ENCODE data around the gene AQP2.

AQP2 gene

GRCh38 chr12:49941556-49942511, 8.7 kb upstream of the AQP2 start:
- DNase-seq (ENCODE audit: low spot score) = no peak

GRCh38 chr12:49942512-49942893, 8.0 kb upstream of the AQP2 start:
- no peak for DNase-seq (ENCODE audit: low spot score)

GRCh38 chr12:49942921-49943624, 7.5 kb upstream of the AQP2 start:
- peak; percentile 4 for DNase-seq (ENCODE audit: low spot score)

GRCh38 chr12:49943625-49943960, 6.9 kb upstream of the AQP2 start:
- no peak for DNase-seq (ENCODE audit: low spot score)

GRCh38 chr12:49944046-49944445, 6.5 kb upstream of the AQP2 start:
- DNase-seq (ENCODE audit: low spot score) = no peak

GRCh38 chr12:49944718-49945117, 5.8 kb upstream of the AQP2 start:
- no peak for DNase-seq (ENCODE audit: low spot score)

- peak; percentile 87 for DNase-seq (ENCODE audit: low spot score)
Observed at GRCh38 chr12:49945394-49946080, 5.0 kb upstream of the AQP2 start.

- peak; percentile 1 for DNase-seq (ENCODE audit: low spot score)
Observed at GRCh38 chr12:49946086-49946485, 4.5 kb upstream of the AQP2 start.

- DNase-seq (ENCODE audit: low spot score) = no peak
Observed at GRCh38 chr12:49946497-49946896, 4.0 kb upstream of the AQP2 start.

GRCh38 chr12:49947593-49948226, 2.8 kb upstream of the AQP2 start:
- DNase-seq (ENCODE audit: low spot score) = no peak

GRCh38 chr12:49948866-49949845, 1.4 kb upstream of the AQP2 start:
- DNase-seq (ENCODE audit: low spot score) = no peak

GRCh38 chr12:49949866-49950265, 671 bp upstream of the AQP2 start:
- DNase-seq (ENCODE audit: low spot score) = no peak

- no peak for DNase-seq (ENCODE audit: low spot score)
Observed at GRCh38 chr12:49951411-49952240, 1.1 kb downstream of the AQP2 start.

- no peak for DNase-seq (ENCODE audit: low spot score)
Observed at GRCh38 chr12:49952391-49953055, 2.0 kb downstream of the AQP2 start.

GRCh38 chr12:49953151-49953550, 2.6 kb downstream of the AQP2 start:
- DNase-seq (ENCODE audit: low spot score) = no peak

- no peak for DNase-seq (ENCODE audit: low spot score)
Observed at GRCh38 chr12:49953961-49954846, 3.7 kb downstream of the AQP2 start.

GRCh38 chr12:49954863-49955830, 4.6 kb downstream of the AQP2 start:
- no peak for DNase-seq (ENCODE audit: low spot score)
